OCI-LY7 (cell line): ENCODE results near the gene SENP5.

Source experiments
- EZH2phosphoT487 ChIP-seq: fragments of 200-600 bp; sonication (generic); IDR thresholded peaks from 2 replicates; pipeline ENCODE4 v1.6.1; 2018; ENCODE audit warnings: low read depth, borderline replicate concordance, mild to moderate bottlenecking, mixed run types, antibody characterized with exemption, low read length, moderate library complexity, mixed read lengths
- TF ChIP-seq, protein P1 (sequence below): fragments of 200-600 bp; sonication (generic); conservative IDR thresholded peaks from 2 replicates; pipeline ENCODE4 v1.5.1; 2014; ENCODE audit warnings: mild to moderate bottlenecking, antibody characterized with exemption, low read length, moderate library complexity, mixed read lengths

DNA sequence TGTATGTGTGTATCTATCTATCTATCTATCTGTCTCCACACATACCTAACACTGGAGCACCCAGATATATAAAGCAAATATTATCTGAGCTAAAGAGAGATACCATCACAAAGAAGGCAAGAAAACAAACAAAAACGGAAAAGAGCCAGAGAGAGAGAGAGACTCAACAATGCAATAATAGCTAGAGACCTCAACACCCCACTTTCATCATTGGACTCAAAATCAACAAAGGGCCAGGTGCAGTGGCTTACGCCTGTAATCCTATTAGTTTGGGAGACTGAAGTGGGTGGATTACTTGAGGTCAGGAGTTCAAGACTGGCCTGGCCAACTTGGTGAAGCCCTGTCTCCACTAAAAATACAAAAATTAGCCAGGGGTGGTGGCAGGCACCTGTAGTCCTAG lies 51.2 kb downstream of the SENP5 start:
- TF ChIP-seq, protein P1, sequence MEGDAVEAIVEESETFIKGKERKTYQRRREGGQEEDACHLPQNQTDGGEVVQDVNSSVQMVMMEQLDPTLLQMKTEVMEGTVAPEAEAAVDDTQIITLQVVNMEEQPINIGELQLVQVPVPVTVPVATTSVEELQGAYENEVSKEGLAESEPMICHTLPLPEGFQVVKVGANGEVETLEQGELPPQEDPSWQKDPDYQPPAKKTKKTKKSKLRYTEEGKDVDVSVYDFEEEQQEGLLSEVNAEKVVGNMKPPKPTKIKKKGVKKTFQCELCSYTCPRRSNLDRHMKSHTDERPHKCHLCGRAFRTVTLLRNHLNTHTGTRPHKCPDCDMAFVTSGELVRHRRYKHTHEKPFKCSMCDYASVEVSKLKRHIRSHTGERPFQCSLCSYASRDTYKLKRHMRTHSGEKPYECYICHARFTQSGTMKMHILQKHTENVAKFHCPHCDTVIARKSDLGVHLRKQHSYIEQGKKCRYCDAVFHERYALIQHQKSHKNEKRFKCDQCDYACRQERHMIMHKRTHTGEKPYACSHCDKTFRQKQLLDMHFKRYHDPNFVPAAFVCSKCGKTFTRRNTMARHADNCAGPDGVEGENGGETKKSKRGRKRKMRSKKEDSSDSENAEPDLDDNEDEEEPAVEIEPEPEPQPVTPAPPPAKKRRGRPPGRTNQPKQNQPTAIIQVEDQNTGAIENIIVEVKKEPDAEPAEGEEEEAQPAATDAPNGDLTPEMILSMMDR: no peak
- no peak for TF ChIP-seq EZH2phosphoT487
